22Rv1 (cell line): ENCODE results near the gene C3orf80.

Experiments used
- H3K27ac ChIP-seq: fragments of 450-650 bp; 2 replicates; pipeline ENCODE4 v1.5.1; 2017
- ZFX ChIP-seq: fragments of 450-650 bp; IDR thresholded peaks from 2 replicates; pipeline ENCODE4 v1.6.1; 2017; ENCODE audit warnings: antibody characterized with exemption, borderline replicate concordance
- TF ChIP-seq, protein P1 (sequence below): fragments of 450-650 bp; IDR thresholded peaks from 2 replicates; pipeline ENCODE4 v1.5.1; 2017; ENCODE audit warnings: mild to moderate bottlenecking

The C3orf80 gene

DNA sequence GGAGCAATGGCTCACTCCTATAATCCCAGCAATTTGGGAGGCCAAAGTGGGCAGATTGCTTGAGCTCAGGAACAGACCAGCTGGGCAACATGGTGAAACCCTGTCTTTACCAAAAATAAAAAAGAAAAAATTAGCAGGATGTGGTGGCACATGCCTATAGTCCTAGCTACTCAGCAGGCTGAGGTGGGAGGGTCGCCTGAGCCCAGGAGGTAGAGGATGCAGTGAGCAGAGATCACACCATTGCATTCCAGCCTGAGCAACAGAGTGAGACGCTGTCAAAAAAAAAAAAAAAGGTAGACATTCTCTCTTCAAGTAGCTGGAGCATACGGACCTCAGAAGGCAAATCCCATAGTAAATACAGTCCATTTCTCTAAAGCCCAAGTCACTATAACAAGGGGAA lies 7.1 kb upstream of the C3orf80 start:
- TF ChIP-seq ZFX, result no peak
- TF ChIP-seq, protein P1, sequence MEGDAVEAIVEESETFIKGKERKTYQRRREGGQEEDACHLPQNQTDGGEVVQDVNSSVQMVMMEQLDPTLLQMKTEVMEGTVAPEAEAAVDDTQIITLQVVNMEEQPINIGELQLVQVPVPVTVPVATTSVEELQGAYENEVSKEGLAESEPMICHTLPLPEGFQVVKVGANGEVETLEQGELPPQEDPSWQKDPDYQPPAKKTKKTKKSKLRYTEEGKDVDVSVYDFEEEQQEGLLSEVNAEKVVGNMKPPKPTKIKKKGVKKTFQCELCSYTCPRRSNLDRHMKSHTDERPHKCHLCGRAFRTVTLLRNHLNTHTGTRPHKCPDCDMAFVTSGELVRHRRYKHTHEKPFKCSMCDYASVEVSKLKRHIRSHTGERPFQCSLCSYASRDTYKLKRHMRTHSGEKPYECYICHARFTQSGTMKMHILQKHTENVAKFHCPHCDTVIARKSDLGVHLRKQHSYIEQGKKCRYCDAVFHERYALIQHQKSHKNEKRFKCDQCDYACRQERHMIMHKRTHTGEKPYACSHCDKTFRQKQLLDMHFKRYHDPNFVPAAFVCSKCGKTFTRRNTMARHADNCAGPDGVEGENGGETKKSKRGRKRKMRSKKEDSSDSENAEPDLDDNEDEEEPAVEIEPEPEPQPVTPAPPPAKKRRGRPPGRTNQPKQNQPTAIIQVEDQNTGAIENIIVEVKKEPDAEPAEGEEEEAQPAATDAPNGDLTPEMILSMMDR, result no peak
- H3K27ac ChIP-seq, result no peak overlapping the region

GRCh38 chr3:160220038-160220437 lies 5.2 kb upstream of the C3orf80 start:
- TF ChIP-seq ZFX, result no peak
- TF ChIP-seq, protein P1, result no peak

GRCh38 chr3:160221019-160221418 lies 4.2 kb upstream of the C3orf80 start:
- no peak overlapping the region for H3K27ac ChIP-seq
- no peak for TF ChIP-seq ZFX
- TF ChIP-seq, protein P1, result no peak

More at GRCh38 chr3:160220038-160220437, 5.2 kb upstream of the C3orf80 start:
- H3K27ac ChIP-seq, result no peak overlapping the region

- no peak overlapping the region for H3K27ac ChIP-seq
- TF ChIP-seq, protein P1, result no peak
- TF ChIP-seq ZFX, result no peak
These were observed 966 bp upstream of the C3orf80 start for GRCh38 chr3:160224256-160224655.

GRCh38 chr3:160224811-160225175 lies 429 bp upstream of the C3orf80 start:
- H3K27ac ChIP-seq, result 0 out of 2 replicates have a peak overlapping the region, but pooled peaks have one; percentile 58
- no peak for TF ChIP-seq ZFX
- TF ChIP-seq, protein P1, result no peak

GRCh38 chr3:160226026-160226907 lies 1.0 kb downstream of the C3orf80 start:
- TF ChIP-seq, protein P1, result no peak
- no peak for TF ChIP-seq ZFX
- peak overlapping the region; percentile 58 for H3K27ac ChIP-seq

DNA sequence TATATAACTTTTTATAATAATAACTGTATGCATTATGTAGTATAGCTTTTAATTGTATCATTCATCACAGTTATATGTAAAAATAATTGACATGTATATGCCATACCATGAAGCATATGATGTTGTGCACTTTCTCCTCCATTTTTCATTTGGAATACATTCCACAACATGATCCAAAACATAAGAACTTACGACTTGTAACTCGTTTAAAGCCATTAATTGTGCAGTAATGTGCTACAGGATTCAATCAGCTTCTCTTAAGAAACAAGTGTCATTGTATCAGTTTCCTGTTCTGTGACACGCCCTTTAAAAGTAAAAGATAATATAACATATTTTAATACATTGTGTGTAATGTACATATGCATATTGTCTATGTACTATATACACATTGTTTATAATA lies 2.2 kb downstream of the C3orf80 start:
- TF ChIP-seq, protein P1, result no peak
- no peak for TF ChIP-seq ZFX
- no peak overlapping the region for H3K27ac ChIP-seq
